NT2/D1 (cell line): ENCODE results near the gene TRPV6.

Source experiments
- YY1 ChIP-seq: IDR thresholded peaks from 2 replicates; pipeline ENCODE4 v1.6.1; 2011; ENCODE audit not compliant: insufficient read length, insufficient read depth
- ZNF274 ChIP-seq: IDR thresholded peaks from 2 replicates; pipeline ENCODE4 v1.6.1; 2011; ENCODE audit warnings: mild to moderate bottlenecking, low read depth, low read length

DNA sequence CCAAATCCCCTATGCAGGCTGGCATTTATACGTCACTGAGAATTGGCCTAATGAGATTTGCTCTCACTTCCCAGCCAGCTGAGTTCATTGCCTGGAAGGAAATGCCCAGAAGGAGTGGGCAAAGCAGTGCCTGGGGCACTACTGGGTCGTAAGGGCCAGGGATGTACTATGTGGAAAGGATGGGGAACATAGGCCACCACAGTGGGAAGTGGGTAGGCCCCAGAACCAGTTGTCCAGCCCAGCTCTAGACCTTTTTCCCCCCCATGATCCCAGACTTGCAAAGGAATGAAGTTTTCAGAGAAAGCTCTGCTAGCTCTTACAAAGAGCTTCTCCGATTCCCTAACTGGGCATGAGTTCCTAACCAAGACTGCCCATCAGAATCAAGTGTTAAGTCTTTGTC, 34.1 kb upstream of the TRPV6 start:
- TF ChIP-seq YY1 (no peak), ZNF274 (no peak)
